Stimulated activated CD4-positive, alpha-beta T cell treated with anti-CD3 and anti-CD28 coated beads, Interleukin-4, amount 100 ng/mL, for 4 hours (primary cell): Measurements from ENCODE around the gene PCSK9.

ENCODE experiments used
- DNase-seq, 2 experiments: peaks; one replicate each; pipeline ENCODE4 v3.0.0-alpha.2; 2020

PCSK9 gene

GRCh38 chr1:55044617-55045397 lies 5.5 kb downstream of the PCSK9 start:
- no peak for DNase-seq

GRCh38 chr1:55045430-55045829 lies 6.1 kb downstream of the PCSK9 start:
- no peak for DNase-seq

GRCh38 chr1:55046871-55047270 lies 7.5 kb downstream of the PCSK9 start:
- no peak for DNase-seq

GRCh38 chr1:55047611-55048010 lies 8.3 kb downstream of the PCSK9 start:
- DNase-seq: no peak

- DNase-seq: no peak
Measured at GRCh38 chr1:55048453-55049270, 9.3 kb downstream of the PCSK9 start.

GRCh38 chr1:55049271-55049913 lies 10.0 kb downstream of the PCSK9 start:
- no peak for DNase-seq

- no peak for DNase-seq
Measured at GRCh38 chr1:55049914-55050278, 10.5 kb downstream of the PCSK9 start.

GRCh38 chr1:55050283-55050682 lies 10.9 kb downstream of the PCSK9 start:
- no peak for DNase-seq

- DNase-seq: no peak
Measured at GRCh38 chr1:55051169-55051568, 11.8 kb downstream of the PCSK9 start.

- no peak for DNase-seq
Measured at GRCh38 chr1:55051621-55052020, 12.3 kb downstream of the PCSK9 start.

- DNase-seq: no peak
Measured at GRCh38 chr1:55052221-55053142, 13.1 kb downstream of the PCSK9 start.

- DNase-seq: no peak
Measured at GRCh38 chr1:55053265-55053954, 14.1 kb downstream of the PCSK9 start.

- DNase-seq: no peak
Measured at GRCh38 chr1:55054396-55054795, 15.0 kb downstream of the PCSK9 start.

- DNase-seq: no peak
Measured at GRCh38 chr1:55055084-55055882, 15.9 kb downstream of the PCSK9 start.

GRCh38 chr1:55055951-55056631 lies 16.7 kb downstream of the PCSK9 start:
- no peak for DNase-seq

- DNase-seq: no peak
Measured at GRCh38 chr1:55056632-55056992, 17.3 kb downstream of the PCSK9 start.

- no peak for DNase-seq
Measured at GRCh38 chr1:55057270-55057955, 18.1 kb downstream of the PCSK9 start.

- no peak for DNase-seq
Measured at GRCh38 chr1:55057956-55058298, 18.6 kb downstream of the PCSK9 start.

GRCh38 chr1:55059302-55060132 lies 20.2 kb downstream of the PCSK9 start:
- no peak for DNase-seq
